Uterus (tissue), 4 donors: ENCODE results near the gene ALDH3B1. TPM values are rescaled to one million over a fixed set of nuclear protein-coding genes. Genes with fewer than 3 reads are reported as not detected.

Source experiments
- DNase-seq, 2 donors: peaks; one replicate each; pipeline ENCODE4 v3.0.0-alpha.2; 2019 to 2020
- H3K27ac ChIP-seq, 2 donors: fragments of 200-600 bp; sonication (generic); 1 replicate in 1 of 2; 2 replicates in 1 of 2; pipeline ENCODE4 v1.5.1; 2016 to 2018
- H3K27me3 ChIP-seq, 2 donors: fragments of 200-600 bp; sonication (generic); one replicate each; pipeline ENCODE4 v1.5.1; 2018 to 2019; ENCODE audit warnings: control low read depth in 1 of 2
- H3K36me3 ChIP-seq, 2 donors: fragments of 200-600 bp; sonication (generic); one replicate each; pipeline ENCODE4 v1.5.1; 2019; ENCODE audit warnings: control low read depth in 1 of 2
- H3K4me1 ChIP-seq, 2 donors: fragments of 200-600 bp; sonication (generic); one replicate each; pipeline ENCODE4 v1.5.1; 2018 to 2019; ENCODE audit warnings: control low read depth in 1 of 2
- H3K4me3 ChIP-seq, 2 donors: fragments of 200-600 bp; sonication (generic); 1 replicate in 1 of 2; 2 replicates in 1 of 2; pipeline ENCODE4 v1.5.1; 2018 to 2019; ENCODE audit warnings: mild to moderate bottlenecking in 1 of 2
- H3K9me3 ChIP-seq, 2 donors: fragments of 200-600 bp; sonication (generic); one replicate each; pipeline ENCODE4 v1.5.1; 2019; ENCODE audit warnings: control low read depth in 1 of 2
- CTCF ChIP-seq, 4 experiments: fragments of 200-600 bp in 2 of 4; fragments of 450-650 bp in 2 of 4; sonication (generic) in 2 of 4; IDR thresholded peaks; one replicate each; pipeline ENCODE4 v1.5.1; 2016 to 2019; ENCODE audit warnings: antibody characterized with exemption in 4 of 4, mild to moderate bottlenecking in 2 of 4, moderate library complexity in 1 of 4
- POLR2A ChIP-seq, 2 donors: fragments of 450-650 bp; IDR thresholded peaks; one replicate each; pipeline ENCODE4 v1.6.1; 2016; ENCODE audit warnings: antibody characterized with exemption in 2 of 2, mild to moderate bottlenecking in 1 of 2, moderate library complexity in 1 of 2
- intact Hi-C: fragments of 100-400 bp; cut with DNase I; formaldehyde crosslinking; loops from one replicate; pipeline ENCODE4 v1.15.1; 2023; ENCODE audit warnings: low total_unique reads
- total RNA-seq, 4 donors: library from RNA; depleted of rRNA in 3 of 4; stranded (reverse); fragments of >200 nt in 3 of 4; gene quantifications; one replicate each; pipeline versions ENCODE4 v1.1.0 to v1.2.4, GENCODE V29; 2014 to 2023
- donor health status: DM: yes; HTN: yes; CAD: no.

ALDH3B1 gene
- total RNA-seq, 4 donors from 2014 or later: 2.3 to 5.7 (median 4.0) TPM

GRCh38 chr11:68025047-68025446 lies 14.9 kb downstream of the ALDH3B1 start:
- Histone ChIP-seq H3K4me3 (no peak overlapping the region), H3K4me1 (no peaks in the 10 kb centered on the region), H3K27ac (no peak overlapping the region), H3K9me3 (no peaks in the 10 kb centered on the region), H3K27me3 (no peaks in the 10 kb centered on the region), H3K36me3 (no peaks in the 10 kb centered on the region)
- DNase-seq: no peak
- intact Hi-C loops: no loop called here
- TF ChIP-seq POLR2A (IDR thresholded peaks at IDR 0.05): no peak
- TF ChIP-seq CTCF (IDR thresholded peaks at IDR 0.05): no peak

GRCh38 chr11:68026391-68027105 lies 16.4 kb downstream of the ALDH3B1 start:
- Histone ChIP-seq H3K27ac (no peak overlapping the region), H3K27me3 (no peaks in the 10 kb centered on the region), H3K36me3 (no peaks in the 10 kb centered on the region), H3K4me1 (peaks cover 3 to 5% of the 10 kb centered on the region in 2 donors), H3K9me3 (no peaks in the 10 kb centered on the region), H3K4me3 (no peak overlapping the region)
- no peak for DNase-seq
- intact Hi-C loops: no loop called here
- TF ChIP-seq POLR2A (IDR thresholded peaks at IDR 0.05): no peak
- no peak for TF ChIP-seq CTCF (IDR thresholded peaks at IDR 0.05)

GRCh38 chr11:68027667-68028066 lies 17.5 kb downstream of the ALDH3B1 start:
- no peaks in the 10 kb centered on the region for H3K36me3 ChIP-seq
- no peaks in the 10 kb centered on the region for H3K9me3 ChIP-seq
- TF ChIP-seq CTCF (IDR thresholded peaks at IDR 0.05): no peak
- TF ChIP-seq POLR2A (IDR thresholded peaks at IDR 0.05): no peak
- peaks cover 8 to 9% of the 10 kb centered on the region in 2 donors for H3K4me1 ChIP-seq
- intact Hi-C loops: no loop called here
- no peaks in the 10 kb centered on the region for H3K27me3 ChIP-seq
- DNase-seq: no peak
- no peak overlapping the region for H3K27ac ChIP-seq
- no peak overlapping the region for H3K4me3 ChIP-seq

- intact Hi-C loops: no loop called here
- no peaks in the 10 kb centered on the region for H3K9me3 ChIP-seq
- H3K36me3 ChIP-seq: no peaks in the 10 kb centered on the region
- no peak for TF ChIP-seq POLR2A (IDR thresholded peaks at IDR 0.05)
- no peak for TF ChIP-seq CTCF (IDR thresholded peaks at IDR 0.05)
- no peak overlapping the region for H3K27ac ChIP-seq
- no peak for DNase-seq
- peaks cover 8 to 9% of the 10 kb centered on the region in 2 donors for H3K4me1 ChIP-seq
- no peak overlapping the region for H3K4me3 ChIP-seq
- no peaks in the 10 kb centered on the region for H3K27me3 ChIP-seq
Observed at GRCh38 chr11:68028802-68029545, 18.8 kb downstream of the ALDH3B1 start.
